ENCODE measurements around the gene NRP2.

- no peak for TF ChIP-seq YY1 (IDR thresholded peaks at IDR 0.05; ENCODE audit: insufficient read depth, insufficient read length)
- TF ChIP-seq SUZ12 (IDR thresholded peaks at IDR 0.05; ENCODE audit: extremely low read depth, insufficient read depth, insufficient read length): no peak
Observed at GRCh38 chr2:205782941-205783340, 100.6 kb downstream of the NRP2 start.

Data from NT2/D1 (cell line).